Keratinocyte (primary cell): ENCODE results near the gene TTC33.

ENCODE experiments used
- EZH2 ChIP-seq: IDR thresholded peaks from one replicate; pipeline ENCODE4 v1.6.1; 2012; ENCODE audit warnings: inconsistent platforms, mild to moderate bottlenecking, low read length, moderate library complexity
- TF ChIP-seq, protein P1 (sequence below), 3 experiments: IDR thresholded peaks in 1 of 3; conservative IDR thresholded peaks in 1 of 3; optimal IDR thresholded peaks in 1 of 3; 2 replicates in 2 of 3; 3 replicates in 1 of 3; pipeline versions ENCODE3 to v1.5.1; 2011; ENCODE audit warnings: low read length in 3 of 3, mild to moderate bottlenecking in 3 of 3, moderate library complexity in 2 of 3, control low read depth in 1 of 3, inconsistent platforms in 1 of 3; ENCODE audit not compliant: insufficient read depth in 2 of 3; ENCODE audit errors: extremely low read depth in 1 of 3

DNA sequence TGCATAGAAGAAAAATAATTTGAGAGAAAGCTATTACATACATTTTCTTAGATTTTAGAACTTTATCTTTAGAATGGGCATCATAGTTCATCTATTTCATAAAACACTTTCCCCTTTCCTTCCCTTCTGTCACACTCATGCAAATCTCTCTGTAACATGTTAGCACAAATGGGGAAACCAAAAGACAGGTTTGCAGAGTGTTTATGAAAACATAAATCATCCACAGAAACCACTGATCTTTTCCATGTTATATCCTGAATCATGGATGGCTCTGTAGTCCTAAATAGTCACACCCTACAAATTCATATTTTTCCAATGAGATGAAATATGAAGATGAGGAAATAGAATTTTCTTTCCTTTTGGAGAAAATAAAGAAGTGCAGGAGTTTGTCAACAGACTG is 198.9 kb downstream of the TTC33 start:
- TF ChIP-seq, protein P1, sequence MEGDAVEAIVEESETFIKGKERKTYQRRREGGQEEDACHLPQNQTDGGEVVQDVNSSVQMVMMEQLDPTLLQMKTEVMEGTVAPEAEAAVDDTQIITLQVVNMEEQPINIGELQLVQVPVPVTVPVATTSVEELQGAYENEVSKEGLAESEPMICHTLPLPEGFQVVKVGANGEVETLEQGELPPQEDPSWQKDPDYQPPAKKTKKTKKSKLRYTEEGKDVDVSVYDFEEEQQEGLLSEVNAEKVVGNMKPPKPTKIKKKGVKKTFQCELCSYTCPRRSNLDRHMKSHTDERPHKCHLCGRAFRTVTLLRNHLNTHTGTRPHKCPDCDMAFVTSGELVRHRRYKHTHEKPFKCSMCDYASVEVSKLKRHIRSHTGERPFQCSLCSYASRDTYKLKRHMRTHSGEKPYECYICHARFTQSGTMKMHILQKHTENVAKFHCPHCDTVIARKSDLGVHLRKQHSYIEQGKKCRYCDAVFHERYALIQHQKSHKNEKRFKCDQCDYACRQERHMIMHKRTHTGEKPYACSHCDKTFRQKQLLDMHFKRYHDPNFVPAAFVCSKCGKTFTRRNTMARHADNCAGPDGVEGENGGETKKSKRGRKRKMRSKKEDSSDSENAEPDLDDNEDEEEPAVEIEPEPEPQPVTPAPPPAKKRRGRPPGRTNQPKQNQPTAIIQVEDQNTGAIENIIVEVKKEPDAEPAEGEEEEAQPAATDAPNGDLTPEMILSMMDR (optimal IDR thresholded peaks at IDR 0.05 in 1 of 3, IDR thresholded peaks at IDR 0.05 in 1 of 3, conservative IDR thresholded peaks at IDR 0.05 in 1 of 3; ENCODE audit: extremely low read depth in 1 of 3, insufficient read depth in 2 of 3, low read length in 3 of 3): no peak
- no peak for TF ChIP-seq EZH2
